ELR (cell line): ENCODE results near the gene ILDR1.

Experiments used
- DNase-seq: peaks from one replicate; pipeline ENCODE4 v3.0.0-alpha.2; 2015; ENCODE audit warnings: low read depth

The ILDR1 gene

GRCh38 chr3:121992601-121993560 lies 29.2 kb downstream of the ILDR1 start:
- DNase-seq = no peak

- DNase-seq = no peak
Measured at GRCh38 chr3:121989943-121990342, 32.1 kb downstream of the ILDR1 start.

GRCh38 chr3:121988146-121988545 lies 33.9 kb downstream of the ILDR1 start:
- peak; percentile 16 for DNase-seq

- DNase-seq = no peak
Measured at GRCh38 chr3:121985846-121986245, 36.2 kb downstream of the ILDR1 start.

- no peak for DNase-seq
Measured at GRCh38 chr3:121981473-121981872, 40.6 kb downstream of the ILDR1 start.

GRCh38 chr3:121980450-121980796 lies 41.6 kb downstream of the ILDR1 start:
- no peak for DNase-seq

- no peak for DNase-seq
Measured at GRCh38 chr3:121979734-121980449, 42.2 kb downstream of the ILDR1 start.

GRCh38 chr3:121979246-121979645 lies 42.8 kb downstream of the ILDR1 start:
- no peak for DNase-seq

- no peak for DNase-seq
Measured at GRCh38 chr3:121976727-121977126, 45.3 kb downstream of the ILDR1 start.

- DNase-seq = no peak
Measured at GRCh38 chr3:121975702-121976302, 46.2 kb downstream of the ILDR1 start.

GRCh38 chr3:121974601-121975111 lies 47.4 kb downstream of the ILDR1 start:
- DNase-seq = no peak

- no peak for DNase-seq
Measured at GRCh38 chr3:121970047-121970446, 52.0 kb downstream of the ILDR1 start.

- no peak for DNase-seq
Measured at GRCh38 chr3:121969631-121970030, 52.4 kb downstream of the ILDR1 start.

GRCh38 chr3:121963608-121964007 lies 58.4 kb downstream of the ILDR1 start:
- no peak for DNase-seq

GRCh38 chr3:121962443-121962842 lies 59.6 kb downstream of the ILDR1 start:
- DNase-seq = no peak

GRCh38 chr3:121961283-121961682 lies 60.8 kb downstream of the ILDR1 start:
- DNase-seq = no peak

- DNase-seq = no peak
Measured at GRCh38 chr3:121958801-121959200, 63.2 kb downstream of the ILDR1 start.

GRCh38 chr3:121957674-121958415 lies 64.2 kb downstream of the ILDR1 start:
- no peak for DNase-seq

GRCh38 chr3:121956363-121956762 lies 65.7 kb downstream of the ILDR1 start:
- no peak for DNase-seq

- no peak for DNase-seq
Measured at GRCh38 chr3:121951291-121951919, 70.6 kb downstream of the ILDR1 start.

- no peak for DNase-seq
Measured at GRCh38 chr3:121948641-121949040, 73.4 kb downstream of the ILDR1 start.
